Heart left ventricle (tissue), 13 donors: ENCODE results near the gene SLFN12L.

Source experiments
- CTCF ChIP-seq, 12 donors: fragments of 200-600 bp; sonication (generic) in 4 of 12; IDR thresholded peaks; one replicate each; pipeline versions ENCODE4 v1.5.0 to v1.8.0; 2018 to 2022; ENCODE audit warnings: antibody characterized with exemption in 12 of 12, mild to moderate bottlenecking in 5 of 12
- POLR2A ChIP-seq, 2 donors: fragments of 450-650 bp; IDR thresholded peaks; one replicate each; pipeline ENCODE4 v1.6.1; 2017; ENCODE audit warnings: antibody characterized with exemption in 2 of 2, mild to moderate bottlenecking in 2 of 2, moderate library complexity in 2 of 2
- donor health status: ischemic (EF 13 %, LVEDD 7.1; RV severe dilation, severe dysfunction).
- donor health status: DM: no; HTN: yes; CAD: no.
- donor health status: DM: no; HTN: no; CAD: no.
- donor health status: ischemic (EF 25% LVEDD 6.9; RV normal size, moderate dysfunction).
- donor health status: ischemic (EF 25% LVEDD 5.7; RV mildly dilated, moderate dysfunction).
- donor health status: ischemic (EF 35%, LVEDD 5.7; RV mildly dilated, moderate dysfunction).
- donor health status: nonischemic (EF 11% LVEDD 7.7; RV severe dilation, severe dysfunction).
- donor health status: DM: yes; HTN: yes; CAD: no.
- donor health status: PGD.
- donor health status: ischemic (EF 29% LVEDD 5.4; RV normal size, mild dysfunction).
- donor health status: nonischemic (EF 23%, LVEDD 6.1; RV moderate dilation, normal function).

DNA sequence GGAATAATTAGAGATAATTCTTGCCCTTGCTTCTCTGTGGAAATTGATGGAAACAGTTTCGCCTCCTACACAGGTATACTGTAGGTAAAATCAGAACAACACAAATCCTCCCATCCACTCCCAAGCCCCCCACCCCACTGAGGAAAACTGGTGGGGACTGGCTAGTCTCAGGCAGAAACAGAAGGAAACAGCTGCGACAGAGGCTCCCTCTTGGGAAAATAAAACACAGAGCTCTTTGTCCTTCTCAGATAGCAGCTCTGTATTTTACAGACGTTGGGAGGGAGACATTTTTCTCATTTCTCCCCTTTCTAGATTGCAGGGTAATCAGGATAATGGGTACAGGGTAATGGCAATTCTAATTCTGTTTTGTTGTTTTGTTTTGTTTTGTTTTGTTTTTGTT, 90.0 kb downstream of the SLFN12L start:
- no peak for TF ChIP-seq CTCF (IDR thresholded peaks at IDR 0.05)
- TF ChIP-seq POLR2A (IDR thresholded peaks at IDR 0.05), result no peak
